Pancreas (tissue), 10 donors: ENCODE results near the gene WSCD2. TPM values are rescaled to one million over a fixed set of nuclear protein-coding genes. Genes with fewer than 3 reads are reported as not detected.

Experiments
- ATAC-seq, 4 donors: fragments of 200-7000 bp; cut with Tn5 transposase; one replicate each; pipeline versions ENCODE4 v1.8.0 to v1.9.1; 2020; ENCODE audit warnings: mild to moderate bottlenecking in 4 of 4, moderate library complexity in 4 of 4
- DNase-seq, 6 donors: peaks; one replicate each; pipeline ENCODE4 v3.0.0-alpha.2; 2020
- FAIRE-seq: peaks from 2 replicates; lab custom pipeline; 2012; peaks lifted over from hg19 to GRCh38; lab: Jason Lieb, UNC
- H3K27ac ChIP-seq, 4 donors: fragments of 200-600 bp; sonication (generic); 1 replicate in 3 of 4; 2 replicates in 1 of 4; pipeline versions ENCODE4 v1.5.0 to v1.8.0; 2020
- H3K27me3 ChIP-seq, 4 donors: fragments of 200-600 bp; one replicate each; pipeline ENCODE4 v1.8.0; 2021
- H3K36me3 ChIP-seq, 3 donors: fragments of 200-600 bp; sonication (generic) in 1 of 3; one replicate each; pipeline versions ENCODE4 v1.5.0 to v1.8.0; 2020 to 2021
- H3K4me1 ChIP-seq, 3 donors: fragments of 200-600 bp; one replicate each; pipeline ENCODE4 v1.8.0; 2021
- H3K4me3 ChIP-seq, 4 donors: fragments of 200-600 bp; sonication (generic) in 2 of 4; one replicate each; pipeline versions ENCODE4 v1.5.0 to v1.8.0; 2020 to 2021
- H3K9me3 ChIP-seq, 4 donors: fragments of 200-600 bp; one replicate each; pipeline ENCODE4 v1.8.0; 2021
- CTCF ChIP-seq, 4 donors: fragments of 200-600 bp; sonication (generic) in 3 of 4; IDR thresholded peaks; one replicate each; pipeline versions ENCODE4 v1.5.0 to v1.8.0; 2021; ENCODE audit warnings: antibody characterized with exemption in 4 of 4
- WGBS, 2 donors: extraction: QIAGEN DNeasy Blood & Tissue Kit; methylation state at CpG; one replicate each; pipeline ENCODE4 v1.1.7; 2013; 5-methylcytosine and 5-hydroxymethylcytosine counted together
- intact Hi-C, 3 donors: fragments of 100-400 bp; cut with DNase I; formaldehyde crosslinking; loops; one replicate each; pipeline versions ENCODE4 v1.11.1 to v1.14.2; 2022
- polyA plus RNA-seq, 2 donors: library from polyadenylated mRNA; stranded (reverse); fragments of 200-250 nt; gene quantifications; one replicate each; pipeline ENCODE4 v1.2.3, GENCODE V29; 2013
- total RNA-seq, 6 donors: library from RNA; stranded (reverse); fragmentation: NEBNext Ultra II Directional in 4 of 6; extraction: Animal tissue kit (Norgen Biotek cat#: 25700) in 4 of 6; gene quantifications; one replicate each; pipeline versions ENCODE4 v1.2.1 to v1.2.4, GENCODE V29; 2021 to 2023
- donor health status: healthy with polysubstance abuse.
- donor health status: DM: no; HTN: no; CAD: no; lungs with moderate emphysema.
- donor health status: DM: no; HTN: no; CAD: no.
- donor health status: control.
- donor health status: control.
- donor health status: Bipolar disorder and iron deficiency.
- donor health status: DM: yes; HTN: yes; CAD: no.
- donor health status: DM: no; HTN: no; CAD: no.
- donor health status: DM: no; HTN: no; CAD: no.
- donor health status: DM: yes; HTN: yes; CAD: no.

Gene WSCD2
- total and polyA plus RNA-seq, 8 donors, result 0.14 to 5.8 (median 1.1) TPM; not detected in 1

DNA sequence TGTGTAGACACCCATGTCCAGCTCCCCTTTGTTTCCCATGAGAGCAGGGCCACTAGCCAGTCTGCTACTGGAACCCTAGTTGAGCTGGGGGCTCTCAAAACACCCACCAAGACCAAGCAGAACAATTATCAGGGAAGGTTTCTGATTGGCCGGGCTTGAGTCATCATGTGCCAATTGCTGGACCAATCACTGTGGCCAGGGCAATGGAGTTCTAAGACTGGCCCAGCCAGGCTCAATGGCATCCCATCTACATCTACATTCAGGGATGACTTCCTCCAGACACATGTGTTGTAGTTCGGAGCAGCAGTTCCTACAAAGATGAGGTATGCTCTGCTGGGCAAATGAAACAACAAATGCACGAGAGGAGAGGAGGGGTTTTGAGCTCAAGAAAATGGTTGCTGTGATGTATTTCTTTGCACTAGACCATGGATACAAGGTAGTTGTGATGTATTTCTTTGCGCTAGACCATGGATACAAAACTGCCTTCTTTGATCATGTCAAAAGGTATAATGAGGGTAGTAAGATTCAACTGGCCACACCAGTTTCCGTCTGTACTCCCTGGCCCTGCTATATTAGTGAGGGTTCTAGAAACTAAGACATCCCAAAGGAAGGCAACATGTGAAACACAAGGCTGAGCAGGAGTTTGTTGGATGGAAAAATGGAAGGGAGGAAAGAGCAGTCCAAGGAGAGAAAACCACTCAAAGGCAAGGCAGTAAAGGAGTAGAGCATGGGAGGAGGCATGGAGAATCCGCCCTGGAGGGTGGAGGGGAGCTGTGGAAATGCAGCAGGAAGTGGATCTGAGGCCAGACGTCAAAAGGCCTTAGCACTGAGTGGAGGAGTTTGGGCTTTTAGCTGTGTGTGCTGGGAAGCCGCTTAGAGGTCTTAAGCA lies 8.9 kb upstream of the WSCD2 start:
- no peak overlapping the region for H3K27ac ChIP-seq
- 58 to 69% methylated on average over 8 of the region's 8 CpGs for WGBS, 2 donors
- ATAC-seq, result no peak
- intact Hi-C loops, result no loop called here
- FAIRE-seq, result no peak
- no peak overlapping the region for H3K4me3 ChIP-seq
- no peak for TF ChIP-seq CTCF (IDR thresholded peaks at IDR 0.05)
- no peaks in the 10 kb centered on the region for H3K4me1 ChIP-seq
- no peaks in the 10 kb centered on the region for H3K9me3 ChIP-seq
- no peak for DNase-seq
- H3K36me3 ChIP-seq, result no peaks in the 10 kb centered on the region
- no peaks in the 10 kb centered on the region for H3K27me3 ChIP-seq

GRCh38 chr12:108120863-108121165 lies 8.3 kb upstream of the WSCD2 start:
- no peak for TF ChIP-seq CTCF (IDR thresholded peaks at IDR 0.05)
- no peak for ATAC-seq
- no peak for DNase-seq
- H3K27me3 ChIP-seq, result peaks cover 0 to under 1% (median 0%) of the 10 kb centered on the region in 4 donors
- 61 to 75% methylated on average over 6 of the region's 6 CpGs for WGBS, 2 donors
- H3K4me3 ChIP-seq, result no peak overlapping the region
- no peaks in the 10 kb centered on the region for H3K36me3 ChIP-seq
- intact Hi-C loops, result no loop called here
- H3K9me3 ChIP-seq, result no peaks in the 10 kb centered on the region
- H3K4me1 ChIP-seq, result no peaks in the 10 kb centered on the region
- no peak for FAIRE-seq
- H3K27ac ChIP-seq, result no peak overlapping the region

- intact Hi-C loops, result no loop called here
Measured at GRCh38 chr12:108121320-108121719, 7.8 kb upstream of the WSCD2 start.

GRCh38 chr12:108121728-108122471 lies 7.2 kb upstream of the WSCD2 start:
- FAIRE-seq, result no peak
- intact Hi-C loops, result no loop called here

More at GRCh38 chr12:108121320-108121719, 7.8 kb upstream of the WSCD2 start:
- Histone ChIP-seq H3K27ac (no peak overlapping the region), H3K4me1 (no peaks in the 10 kb centered on the region), H3K27me3 (peaks cover 0 to 6% (median 0%) of the 10 kb centered on the region in 4 donors), H3K9me3 (no peaks in the 10 kb centered on the region), H3K4me3 (no peak overlapping the region), H3K36me3 (no peaks in the 10 kb centered on the region)
- TF ChIP-seq CTCF (IDR thresholded peaks at IDR 0.05), result no peak
- FAIRE-seq (no peak), DNase-seq (no peak), ATAC-seq (no peak)
- 56 to 67% methylated on average over 6 of the region's 6 CpGs for WGBS, 2 donors

More at GRCh38 chr12:108121728-108122471, 7.2 kb upstream of the WSCD2 start:
- Histone ChIP-seq H3K9me3 (no peaks in the 10 kb centered on the region), H3K27me3 (peaks cover 0 to 11% (median 2%) of the 10 kb centered on the region in 4 donors), H3K4me3 (no peak overlapping the region), H3K36me3 (no peaks in the 10 kb centered on the region), H3K27ac (no peak overlapping the region), H3K4me1 (no peaks in the 10 kb centered on the region)
- no peak for TF ChIP-seq CTCF (IDR thresholded peaks at IDR 0.05)
- 61 to 71% methylated on average over 2 of the region's 2 CpGs for WGBS, 2 donors
- ATAC-seq (no peak), DNase-seq (no peak)
